HL-60 (cell line): Measurements from ENCODE around the gene CDH23.

Source experiments
- DNase-seq, 2 experiments: peaks; one replicate each; pipeline ENCODE4 v3.0.0-alpha.2; 2010 to 2020; ENCODE audit warnings: low read depth in 1 of 2, low spot score in 1 of 2
- H3K27ac ChIP-seq: fragments of 250-450 bp; sonication (Bioruptor Pico); replicated peaks from 2 replicates; pipeline ENCODE4 v1.5.1; 2020; ENCODE audit warnings: mild to moderate bottlenecking, moderate library complexity
- H3K27me3 ChIP-seq: fragments of 250-450 bp; sonication (Bioruptor Pico); 2 replicates; pipeline ENCODE4 v1.5.1; 2021; ENCODE audit warnings: mild to moderate bottlenecking, moderate library complexity; ENCODE audit not compliant: insufficient read depth, poor library complexity, severe bottlenecking
- H3K4me3 ChIP-seq: replicated peaks from 2 replicates; pipeline ENCODE4 v1.5.1; 2011; ENCODE audit warnings: mild to moderate bottlenecking, control low read depth, low read length; ENCODE audit not compliant: insufficient read depth
- GABPA ChIP-seq: IDR thresholded peaks from 2 replicates; pipeline ENCODE4 v1.6.1; 2012; ENCODE audit warnings: low read depth
- POLR2AphosphoS5 ChIP-seq: IDR thresholded peaks from 2 replicates; pipeline ENCODE4 v1.6.1; 2012; ENCODE audit warnings: low read depth
- SPI1 ChIP-seq: IDR thresholded peaks from 2 replicates; pipeline ENCODE4 v1.6.1; 2012; ENCODE audit warnings: low read depth, mild to moderate bottlenecking, borderline replicate concordance
- TF ChIP-seq, protein P1 (sequence below): IDR thresholded peaks from 2 replicates; pipeline ENCODE4 v1.6.1; 2012; ENCODE audit warnings: low read depth; ENCODE audit not compliant: insufficient replicate concordance
- TF ChIP-seq, protein P2 (sequence below): IDR thresholded peaks from one replicate; pipeline ENCODE4 v1.5.1; 2011; ENCODE audit warnings: low read length, control low read depth, inconsistent platforms; ENCODE audit not compliant: insufficient read depth

CDH23 gene

DNA sequence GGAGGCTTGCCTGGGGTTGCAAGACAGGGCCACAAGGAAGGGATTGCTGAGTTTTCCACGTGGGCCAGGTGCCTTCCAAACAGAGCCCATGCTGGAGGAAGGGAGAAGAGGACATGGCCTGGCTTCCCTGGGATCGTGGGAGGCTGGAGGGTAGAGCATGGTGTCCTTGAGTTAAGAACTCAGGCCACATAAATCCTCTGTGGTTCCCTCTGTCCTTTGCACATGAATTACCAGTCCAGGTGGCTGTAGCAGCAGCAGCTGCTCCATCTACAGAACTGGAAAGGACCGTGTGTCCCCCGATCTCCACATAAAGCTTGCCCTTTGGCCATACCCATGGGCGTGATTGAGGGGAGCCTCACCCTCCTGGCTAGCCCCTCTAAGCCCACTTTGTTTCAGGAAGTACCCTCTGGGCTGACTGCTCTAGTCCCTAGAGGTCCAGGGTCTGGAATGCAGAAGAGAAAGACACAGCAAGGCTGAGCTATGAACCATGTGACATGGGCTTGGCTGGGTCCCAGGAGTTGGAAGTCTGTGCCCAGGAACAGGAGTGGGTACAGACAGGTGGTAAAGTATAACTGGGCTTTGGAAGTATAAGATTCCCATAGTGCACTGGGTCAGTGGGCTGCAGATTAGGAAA is 237.9 kb downstream of the CDH23 start:
- TF ChIP-seq, protein P1, sequence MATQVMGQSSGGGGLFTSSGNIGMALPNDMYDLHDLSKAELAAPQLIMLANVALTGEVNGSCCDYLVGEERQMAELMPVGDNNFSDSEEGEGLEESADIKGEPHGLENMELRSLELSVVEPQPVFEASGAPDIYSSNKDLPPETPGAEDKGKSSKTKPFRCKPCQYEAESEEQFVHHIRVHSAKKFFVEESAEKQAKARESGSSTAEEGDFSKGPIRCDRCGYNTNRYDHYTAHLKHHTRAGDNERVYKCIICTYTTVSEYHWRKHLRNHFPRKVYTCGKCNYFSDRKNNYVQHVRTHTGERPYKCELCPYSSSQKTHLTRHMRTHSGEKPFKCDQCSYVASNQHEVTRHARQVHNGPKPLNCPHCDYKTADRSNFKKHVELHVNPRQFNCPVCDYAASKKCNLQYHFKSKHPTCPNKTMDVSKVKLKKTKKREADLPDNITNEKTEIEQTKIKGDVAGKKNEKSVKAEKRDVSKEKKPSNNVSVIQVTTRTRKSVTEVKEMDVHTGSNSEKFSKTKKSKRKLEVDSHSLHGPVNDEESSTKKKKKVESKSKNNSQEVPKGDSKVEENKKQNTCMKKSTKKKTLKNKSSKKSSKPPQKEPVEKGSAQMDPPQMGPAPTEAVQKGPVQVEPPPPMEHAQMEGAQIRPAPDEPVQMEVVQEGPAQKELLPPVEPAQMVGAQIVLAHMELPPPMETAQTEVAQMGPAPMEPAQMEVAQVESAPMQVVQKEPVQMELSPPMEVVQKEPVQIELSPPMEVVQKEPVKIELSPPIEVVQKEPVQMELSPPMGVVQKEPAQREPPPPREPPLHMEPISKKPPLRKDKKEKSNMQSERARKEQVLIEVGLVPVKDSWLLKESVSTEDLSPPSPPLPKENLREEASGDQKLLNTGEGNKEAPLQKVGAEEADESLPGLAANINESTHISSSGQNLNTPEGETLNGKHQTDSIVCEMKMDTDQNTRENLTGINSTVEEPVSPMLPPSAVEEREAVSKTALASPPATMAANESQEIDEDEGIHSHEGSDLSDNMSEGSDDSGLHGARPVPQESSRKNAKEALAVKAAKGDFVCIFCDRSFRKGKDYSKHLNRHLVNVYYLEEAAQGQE = no peak
- TF ChIP-seq, protein P2, sequence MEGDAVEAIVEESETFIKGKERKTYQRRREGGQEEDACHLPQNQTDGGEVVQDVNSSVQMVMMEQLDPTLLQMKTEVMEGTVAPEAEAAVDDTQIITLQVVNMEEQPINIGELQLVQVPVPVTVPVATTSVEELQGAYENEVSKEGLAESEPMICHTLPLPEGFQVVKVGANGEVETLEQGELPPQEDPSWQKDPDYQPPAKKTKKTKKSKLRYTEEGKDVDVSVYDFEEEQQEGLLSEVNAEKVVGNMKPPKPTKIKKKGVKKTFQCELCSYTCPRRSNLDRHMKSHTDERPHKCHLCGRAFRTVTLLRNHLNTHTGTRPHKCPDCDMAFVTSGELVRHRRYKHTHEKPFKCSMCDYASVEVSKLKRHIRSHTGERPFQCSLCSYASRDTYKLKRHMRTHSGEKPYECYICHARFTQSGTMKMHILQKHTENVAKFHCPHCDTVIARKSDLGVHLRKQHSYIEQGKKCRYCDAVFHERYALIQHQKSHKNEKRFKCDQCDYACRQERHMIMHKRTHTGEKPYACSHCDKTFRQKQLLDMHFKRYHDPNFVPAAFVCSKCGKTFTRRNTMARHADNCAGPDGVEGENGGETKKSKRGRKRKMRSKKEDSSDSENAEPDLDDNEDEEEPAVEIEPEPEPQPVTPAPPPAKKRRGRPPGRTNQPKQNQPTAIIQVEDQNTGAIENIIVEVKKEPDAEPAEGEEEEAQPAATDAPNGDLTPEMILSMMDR = no peak
- TF ChIP-seq POLR2AphosphoS5 (no peak), GABPA (no peak), SPI1 (no peak)
- no peaks in the 10 kb centered on the region for H3K27me3 ChIP-seq
- DNase-seq = no peak
- no peak overlapping the region for H3K27ac ChIP-seq
- no peak overlapping the region for H3K4me3 ChIP-seq

DNA sequence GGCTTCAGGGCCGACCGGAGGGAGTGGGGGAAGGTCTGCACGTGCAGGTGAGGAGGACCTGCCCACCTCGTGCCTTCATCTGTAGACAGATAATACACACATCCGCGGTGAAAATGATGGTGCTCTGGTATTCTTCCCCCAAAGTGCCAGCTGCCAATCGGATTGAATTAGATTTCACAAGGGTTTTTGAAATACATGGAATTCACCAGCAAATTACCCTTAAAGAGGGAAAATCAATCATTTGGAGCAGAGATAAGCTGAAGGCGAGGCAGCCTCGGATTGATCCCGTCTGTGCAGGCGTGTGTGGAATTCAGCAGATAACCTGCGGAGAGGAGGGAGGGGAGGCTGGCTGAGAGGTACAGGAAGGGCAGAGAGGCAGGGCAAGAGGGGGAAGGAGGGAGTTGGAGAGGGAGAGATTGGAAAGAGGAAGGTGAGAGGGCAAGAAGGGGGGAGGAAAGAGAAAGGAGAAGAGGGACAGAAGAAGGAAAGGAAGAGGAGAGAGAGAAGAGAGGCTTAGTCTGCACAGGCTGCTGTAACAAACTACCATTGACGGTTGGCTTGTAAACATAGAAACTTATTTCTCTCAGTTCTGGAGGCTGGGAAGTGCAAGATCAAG is 238.6 kb downstream of the CDH23 start:
- no peak for TF ChIP-seq POLR2AphosphoS5
- no peak for TF ChIP-seq SPI1
- TF ChIP-seq, protein P2 = no peak
- no peak for TF ChIP-seq GABPA
- TF ChIP-seq, protein P1 = no peak
- DNase-seq = no peak
- Histone ChIP-seq H3K4me3 (no peak overlapping the region), H3K27me3 (no peaks in the 10 kb centered on the region), H3K27ac (no peak overlapping the region)

DNA sequence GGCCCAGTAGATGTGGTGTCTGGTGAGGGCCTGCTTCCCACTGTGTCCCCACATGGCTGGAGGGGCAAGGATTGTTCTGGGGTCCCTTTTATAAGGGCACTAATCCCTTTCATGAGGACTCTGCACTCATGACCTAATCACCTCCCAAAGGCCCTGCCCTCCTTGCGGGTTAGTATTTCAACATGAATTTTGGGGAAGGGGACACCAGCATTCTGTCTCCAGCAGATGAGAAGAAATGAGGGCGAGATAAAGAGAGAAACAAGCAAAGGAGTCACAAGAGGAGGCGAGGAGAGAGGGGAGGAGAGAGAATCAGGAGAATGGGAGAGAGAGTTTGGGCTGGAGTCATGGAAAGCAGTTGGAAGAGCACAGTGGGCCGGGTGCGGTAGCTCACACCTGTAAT is 239.1 kb downstream of the CDH23 start:
- H3K27ac ChIP-seq = peak overlapping the region; percentile 10; the same call in 1 of the 2 replicates
- no peak overlapping the region for H3K4me3 ChIP-seq
- no peak for DNase-seq
- TF ChIP-seq SPI1 (no peak), GABPA (no peak), POLR2AphosphoS5 (no peak)
- TF ChIP-seq, protein P1 = no peak
- TF ChIP-seq, protein P2 = no peak
- no peaks in the 10 kb centered on the region for H3K27me3 ChIP-seq
